A673 (cell line): ENCODE data around the gene SHISA8. TPM values are rescaled to one million over a fixed set of nuclear protein-coding genes. Genes with fewer than 3 reads are reported as not detected.

Source experiments
- BruUV-seq: library from RNA; stranded (reverse); fragments of 400-500 nt; replicated peaks from 2 replicates; lab custom pipeline; 2021; lab: Mats Ljungman, UMichigan
- CTCF ChIA-PET: fragments of 300-600 bp; sonication (Branson Sonifier 250); formaldehyde crosslinking; loops from one replicate; lab custom pipeline; 2022; ENCODE audit warnings: antibody characterized with exemption; lab: Charles Lee
- POLR2A ChIA-PET: fragments of 300-600 bp; sonication (Branson Sonifier 250); formaldehyde crosslinking; loops from one replicate; lab custom pipeline; 2022; ENCODE audit warnings: antibody characterized with exemption; ENCODE audit not compliant: low non-redundant PET; lab: Charles Lee
- DNase-seq: peaks from one replicate; pipeline ENCODE4 v3.0.0-alpha.2; 2015; ENCODE audit warnings: low spot score
- H3K27ac ChIP-seq: fragments of 200-600 bp; sonication (generic); 2 replicates; pipeline ENCODE4 v1.5.1; 2016; ENCODE audit warnings: mixed run types, low read depth, mild to moderate bottlenecking, mixed read lengths, antibody characterized with exemption, low read length; ENCODE audit not compliant: poor library complexity, severe bottlenecking
- H3K27me3 ChIP-seq: fragments of 200-600 bp; sonication (generic); replicated peaks from 2 replicates; pipeline ENCODE4 v1.6.1; 2017; ENCODE audit warnings: mixed run types, low read depth, mild to moderate bottlenecking, mixed read lengths, antibody characterized with exemption, low read length; ENCODE audit not compliant: insufficient read depth, poor library complexity
- H3K36me3 ChIP-seq: fragments of 200-600 bp; sonication (generic); 2 replicates; pipeline ENCODE4 v1.6.1; 2016; ENCODE audit warnings: mixed run types, mild to moderate bottlenecking, mixed read lengths, antibody characterized with exemption, low read length; ENCODE audit not compliant: insufficient read depth, poor library complexity, severe bottlenecking
- H3K4me1 ChIP-seq: fragments of 200-600 bp; sonication (generic); 2 replicates; pipeline ENCODE4 v1.6.1; 2017; ENCODE audit warnings: mixed run types, mild to moderate bottlenecking, mixed read lengths, antibody characterized with exemption, low read length; ENCODE audit not compliant: insufficient read depth, poor library complexity, severe bottlenecking
- H3K4me3 ChIP-seq: fragments of 200-600 bp; sonication (generic); 2 replicates; pipeline ENCODE4 v1.5.1; 2016; ENCODE audit warnings: low read depth, mixed run types, mild to moderate bottlenecking, mixed read lengths, low read length; ENCODE audit not compliant: poor library complexity, severe bottlenecking
- H3K9me3 ChIP-seq: fragments of 200-600 bp; sonication (generic); 2 replicates; pipeline ENCODE4 v1.6.1; 2016; ENCODE audit warnings: mixed run types, low read depth, mild to moderate bottlenecking, mixed read lengths, antibody characterized with exemption, low read length; ENCODE audit not compliant: poor library complexity, severe bottlenecking
- EZH2 ChIP-seq: fragments of 200-600 bp; sonication (generic); IDR thresholded peaks from 2 replicates; pipeline ENCODE4 v1.6.1; 2017; ENCODE audit warnings: borderline replicate concordance, low read depth, mild to moderate bottlenecking, mixed read lengths, antibody characterized with exemption, low read length; ENCODE audit not compliant: poor library complexity, severe bottlenecking
- intact Hi-C: fragments of 100-400 bp; cut with micrococcal nuclease; formaldehyde crosslinking; loops from one replicate; pipeline ENCODE4 v1.10.0; 2022; ENCODE audit not compliant: unreplicated experiment
- total RNA-seq: library from RNA; stranded (reverse); gene quantifications from 2 replicates; pipeline ENCODE4 v1.2.3, GENCODE V29; 2021
- TF ChIP-seq, protein P1 (sequence below): fragments of 300-800, 200-600 bp; sonication (generic); conservative IDR thresholded peaks from 2 replicates; pipeline ENCODE4 v1.5.1; 2017; ENCODE audit warnings: low read depth, mild to moderate bottlenecking, antibody characterized with exemption, low read length, moderate library complexity, mixed read lengths

SHISA8 gene
- total RNA-seq, 1 experiment from 2014 or later, result 1.4 TPM

DNA sequence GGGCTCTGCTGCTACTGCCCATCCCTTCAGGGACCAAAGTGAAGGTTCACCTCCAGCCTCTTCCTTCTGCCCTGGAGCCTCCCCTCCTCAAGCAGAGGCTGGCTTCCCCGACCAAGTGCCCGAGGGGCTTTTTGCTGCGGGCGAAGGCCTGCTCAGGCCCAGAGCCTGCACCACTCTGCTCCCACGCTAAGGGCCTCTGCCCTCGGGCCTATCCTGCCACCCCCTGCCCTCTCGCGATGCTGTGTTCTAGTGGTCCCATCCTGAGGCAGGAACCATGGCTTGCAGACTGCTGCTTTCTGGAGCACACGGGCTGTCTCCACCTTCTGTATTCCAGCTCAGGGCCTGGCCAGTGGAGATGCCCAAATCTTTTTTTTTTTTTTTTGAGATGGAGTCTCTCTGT is 20.6 kb upstream of the SHISA8 start:
- no TSS peak for BruUV-seq
- Histone ChIP-seq H3K4me1 (peaks cover 3% of the 10 kb centered on the region), H3K27ac (no peak overlapping the region), H3K9me3 (no peaks in the 10 kb centered on the region), H3K4me3 (no peak overlapping the region), H3K36me3 (peaks cover 32% of the 10 kb centered on the region), H3K27me3 (no peaks in the 10 kb centered on the region)
- ChIA-PET CTCF (no interaction called here), POLR2A (no interaction called here)
- intact Hi-C loops, result no loop called here
- no peak for TF ChIP-seq EZH2
- TF ChIP-seq, protein P1, sequence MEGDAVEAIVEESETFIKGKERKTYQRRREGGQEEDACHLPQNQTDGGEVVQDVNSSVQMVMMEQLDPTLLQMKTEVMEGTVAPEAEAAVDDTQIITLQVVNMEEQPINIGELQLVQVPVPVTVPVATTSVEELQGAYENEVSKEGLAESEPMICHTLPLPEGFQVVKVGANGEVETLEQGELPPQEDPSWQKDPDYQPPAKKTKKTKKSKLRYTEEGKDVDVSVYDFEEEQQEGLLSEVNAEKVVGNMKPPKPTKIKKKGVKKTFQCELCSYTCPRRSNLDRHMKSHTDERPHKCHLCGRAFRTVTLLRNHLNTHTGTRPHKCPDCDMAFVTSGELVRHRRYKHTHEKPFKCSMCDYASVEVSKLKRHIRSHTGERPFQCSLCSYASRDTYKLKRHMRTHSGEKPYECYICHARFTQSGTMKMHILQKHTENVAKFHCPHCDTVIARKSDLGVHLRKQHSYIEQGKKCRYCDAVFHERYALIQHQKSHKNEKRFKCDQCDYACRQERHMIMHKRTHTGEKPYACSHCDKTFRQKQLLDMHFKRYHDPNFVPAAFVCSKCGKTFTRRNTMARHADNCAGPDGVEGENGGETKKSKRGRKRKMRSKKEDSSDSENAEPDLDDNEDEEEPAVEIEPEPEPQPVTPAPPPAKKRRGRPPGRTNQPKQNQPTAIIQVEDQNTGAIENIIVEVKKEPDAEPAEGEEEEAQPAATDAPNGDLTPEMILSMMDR, result no peak
- no peak for DNase-seq

- ChIA-PET CTCF (no interaction called here), POLR2A (no interaction called here)
- no peak overlapping the region for H3K4me3 ChIP-seq
- no TSS peak for BruUV-seq
- H3K27me3 ChIP-seq, result no peaks in the 10 kb centered on the region
- intact Hi-C loops, result no loop called here
- H3K27ac ChIP-seq, result no peak overlapping the region
- no peaks in the 10 kb centered on the region for H3K9me3 ChIP-seq
- H3K4me1 ChIP-seq, result peaks cover 3% of the 10 kb centered on the region
- peaks cover 27% of the 10 kb centered on the region for H3K36me3 ChIP-seq
- DNase-seq, result no peak
- TF ChIP-seq EZH2, result no peak
- TF ChIP-seq, protein P1, result no peak
Observed at GRCh38 chr22:41935015-41935351, 20.1 kb upstream of the SHISA8 start.

- DNase-seq, result no peak
- no peak for TF ChIP-seq EZH2
- TF ChIP-seq, protein P1, result no peak
- H3K27me3 ChIP-seq, result no peaks in the 10 kb centered on the region
- H3K36me3 ChIP-seq, result peaks cover 26% of the 10 kb centered on the region
- no peak overlapping the region for H3K4me3 ChIP-seq
- H3K27ac ChIP-seq, result peak overlapping the region; percentile 42
- no peaks in the 10 kb centered on the region for H3K9me3 ChIP-seq
- CTCF ChIA-PET, result no interaction called here
- intact Hi-C loops, result no loop called here
- POLR2A ChIA-PET, result no interaction called here
- H3K4me1 ChIP-seq, result peaks cover 3% of the 10 kb centered on the region
- no TSS peak for BruUV-seq
Observed at GRCh38 chr22:41934284-41935014, 19.6 kb upstream of the SHISA8 start.
